VCaP (cell line): ENCODE results near the gene GARRE1.

Source experiments
- H3K27ac ChIP-seq: fragments of 450-650 bp; 2 replicates; pipeline ENCODE4 v1.5.1; 2017
- CTCF ChIP-seq: fragments of 450-650 bp; conservative IDR thresholded peaks from 2 replicates; pipeline ENCODE4 v1.5.1; 2017; ENCODE audit warnings: mild to moderate bottlenecking, moderate library complexity

Gene GARRE1

GRCh38 chr19:34243876-34244578 is 10.3 kb upstream of the GARRE1 start:
- no peak for TF ChIP-seq CTCF
- peak overlapping the region; percentile 11 for H3K27ac ChIP-seq

- TF ChIP-seq CTCF: 0 out of 2 replicates have a peak, but pooled peaks have one; percentile 15
- peak overlapping the region; percentile 11 for H3K27ac ChIP-seq
Measured at GRCh38 chr19:34244611-34245299, 9.6 kb upstream of the GARRE1 start.

- no peak overlapping the region for H3K27ac ChIP-seq
- TF ChIP-seq CTCF: no peak
Measured at GRCh38 chr19:34246340-34246739, 8.0 kb upstream of the GARRE1 start.

- no peak overlapping the region for H3K27ac ChIP-seq
- TF ChIP-seq CTCF: no peak
Measured at GRCh38 chr19:34248941-34249340, 5.4 kb upstream of the GARRE1 start.

- peak overlapping the region; percentile 98 for H3K27ac ChIP-seq
Measured at GRCh38 chr19:34253167-34253566, 1.2 kb upstream of the GARRE1 start.

GRCh38 chr19:34253681-34254045 is 691 bp upstream of the GARRE1 start:
- peak overlapping the region; percentile 98 for H3K27ac ChIP-seq

- H3K27ac ChIP-seq: peak overlapping the region; percentile 98
- no peak for TF ChIP-seq CTCF
Measured at GRCh38 chr19:34254698-34255432, 511 bp downstream of the GARRE1 start.

- TF ChIP-seq CTCF: no peak
- peak overlapping the region; percentile 98 for H3K27ac ChIP-seq
Measured at GRCh38 chr19:34255546-34255945, 1.2 kb downstream of the GARRE1 start.
